HCT116 (cell line): Measurements from ENCODE around the gene TRAF2. TPM values are rescaled to one million over a fixed set of nuclear protein-coding genes. Genes with fewer than 3 reads are reported as not detected.

Experiments used
- ATAC-seq: fragments of 200-7000 bp; cut with Tn5 transposase; 2 replicates; pipeline ENCODE4 v1.9.1; 2020; ENCODE audit warnings: mild to moderate bottlenecking, moderate library complexity
- BruUV-seq: library from RNA; stranded (reverse); fragments of 400-500 nt; replicated peaks from 2 replicates; lab custom pipeline; 2021; lab: Mats Ljungman, UMichigan
- CTCF ChIA-PET: fragments of 300-600 bp; sonication (Branson Sonifier 250); formaldehyde crosslinking; loops from one replicate; lab custom pipeline; 2021; ENCODE audit warnings: antibody characterized with exemption; lab: Charles Lee
- POLR2A ChIA-PET: fragments of 300-600, 350-600 bp; sonication (Branson Sonifier 250); formaldehyde crosslinking; loops from one replicate; lab custom pipeline; 2021; ENCODE audit warnings: antibody characterized with exemption; lab: Charles Lee
- RAD21 ChIA-PET, 2 experiments: fragments of 300-600 bp; sonication (Branson Sonifier 250); formaldehyde crosslinking; loops; one replicate each; lab custom pipeline; 2023; ENCODE audit warnings: low total read pairs in 2 of 2; ENCODE audit not compliant: uncharacterized antibody in 2 of 2, unreplicated experiment in 2 of 2, low non-redundant PET in 1 of 2; lab: Charles Lee
- DNase-seq: peaks from one replicate; pipeline ENCODE4 v3.0.0-alpha.2; 2010; ENCODE audit warnings: low read depth, low spot score
- H2AFZ ChIP-seq: fragments of 200-600 bp; shearing (Covaris generic), sonication (generic); 2 replicates; pipeline ENCODE4 v1.6.1; 2017; ENCODE audit warnings: low read depth, mixed run types, mixed read lengths, antibody characterized with exemption, low read length; ENCODE audit not compliant: poor library complexity, severe bottlenecking
- H3K27ac ChIP-seq: 2 replicates; pipeline ENCODE4 v1.5.1; 2012; ENCODE audit warnings: low read depth, low read length
- H3K27me3 ChIP-seq: fragments of 200-600 bp; sonication (generic); 2 replicates; pipeline ENCODE4 v1.6.1; 2016; ENCODE audit warnings: mixed run types, low read length, mixed read lengths; ENCODE audit not compliant: insufficient read depth
- H3K36me3 ChIP-seq, 2 experiments: fragments of 200-500 bp in 1 of 2; fragments of 200-600 bp in 1 of 2; sonication (Bioruptor generic) in 1 of 2; sonication (generic) in 1 of 2; 2 replicates each; pipeline versions ENCODE4 v1.5.1 to v1.6.1; 2014 to 2016; ENCODE audit warnings: low read length in 2 of 2, inconsistent platforms in 1 of 2, mixed read lengths in 1 of 2, mixed run types in 1 of 2; ENCODE audit not compliant: insufficient read depth in 2 of 2, control insufficient read depth in 1 of 2
- H3K4me1 ChIP-seq, 2 experiments: fragments of 200-600 bp in 1 of 2; sonication (generic) in 1 of 2; 2 replicates each; pipeline versions ENCODE4 v1.5.1 to v1.6.1; 2012 to 2017; ENCODE audit warnings: low read length in 2 of 2, inconsistent platforms in 1 of 2, mild to moderate bottlenecking in 1 of 2, mixed read lengths in 1 of 2, mixed run types in 1 of 2, moderate library complexity in 1 of 2; ENCODE audit not compliant: insufficient read depth in 2 of 2, control insufficient read depth in 1 of 2
- H3K4me2 ChIP-seq: fragments of 200-600 bp; sonication (generic); 2 replicates; pipeline ENCODE4 v1.6.1; 2017; ENCODE audit warnings: mixed run types, low read length, mixed read lengths
- H3K4me3 ChIP-seq, 2 experiments: fragments of 200-600 bp in 1 of 2; sonication (generic) in 1 of 2; replicated peaks in 1 of 2; 2 replicates each; pipeline ENCODE4 v1.5.1; 2011 to 2016; ENCODE audit warnings: low read length in 2 of 2, control low read depth in 1 of 2, low read depth in 1 of 2, mild to moderate bottlenecking in 1 of 2, mixed read lengths in 1 of 2, mixed run types in 1 of 2
- H3K79me2 ChIP-seq: fragments of 200-600 bp; sonication (generic); 2 replicates; pipeline ENCODE4 v1.6.1; 2017; ENCODE audit warnings: mild to moderate bottlenecking, mixed run types, low read length, moderate library complexity, mixed read lengths; ENCODE audit not compliant: insufficient read depth
- H3K9ac ChIP-seq: fragments of 200-600 bp; sonication (generic); 2 replicates; pipeline ENCODE4 v1.6.1; 2016; ENCODE audit warnings: low read length, mixed read lengths
- H3K9me2 ChIP-seq: fragments of 200-600 bp; sonication (generic), shearing (Covaris generic); 2 replicates; pipeline ENCODE4 v1.6.1; 2017; ENCODE audit warnings: mixed run types, mild to moderate bottlenecking, moderate library complexity; ENCODE audit not compliant: insufficient read depth
- H3K9me3 ChIP-seq, 2 experiments: fragments of 200-500 bp in 1 of 2; fragments of 200-600 bp in 1 of 2; sonication (Bioruptor generic) in 1 of 2; sonication (generic) in 1 of 2; 2 replicates each; pipeline ENCODE4 v1.6.1; 2014 to 2017; ENCODE audit warnings: low read length in 2 of 2, mixed read lengths in 2 of 2, inconsistent platforms in 1 of 2, low read depth in 1 of 2, mild to moderate bottlenecking in 1 of 2, mixed run types in 1 of 2, moderate library complexity in 1 of 2; ENCODE audit not compliant: control insufficient read depth in 1 of 2, insufficient read depth in 1 of 2
- H4K20me1 ChIP-seq: fragments of 200-600 bp; sonication (generic), shearing (Covaris generic); 2 replicates; pipeline ENCODE4 v1.6.1; 2017; ENCODE audit warnings: mixed run types, mild to moderate bottlenecking, moderate library complexity; ENCODE audit not compliant: insufficient read depth
- CBX3 ChIP-seq: IDR thresholded peaks from 2 replicates; pipeline ENCODE4 v1.6.1; 2012; ENCODE audit warnings: low read depth
- CEBPB ChIP-seq: IDR thresholded peaks from 2 replicates; pipeline ENCODE4 v1.6.1; 2012; ENCODE audit warnings: low read depth
- CTCF ChIP-seq, 3 experiments: fragments of 200-600 bp in 1 of 3; sonication (generic) in 1 of 3; IDR thresholded peaks in 2 of 3; conservative IDR thresholded peaks in 1 of 3; 2 replicates each; pipeline ENCODE4 v1.5.1; 2012 to 2017; ENCODE audit warnings: low read depth in 2 of 3, low read length in 2 of 3, antibody characterized with exemption in 1 of 3, borderline replicate concordance in 1 of 3, control low read depth in 1 of 3, mild to moderate bottlenecking in 1 of 3, mixed read lengths in 1 of 3, mixed run types in 1 of 3, moderate library complexity in 1 of 3; ENCODE audit not compliant: insufficient read depth in 1 of 3
- EGR1 ChIP-seq: IDR thresholded peaks from 2 replicates; pipeline ENCODE4 v1.6.1; 2012; ENCODE audit warnings: low read depth
- ELF1 ChIP-seq: IDR thresholded peaks from 2 replicates; pipeline ENCODE4 v1.6.1; 2012; ENCODE audit warnings: low read depth, borderline replicate concordance
- EZH2 ChIP-seq: fragments of 200-600 bp; sonication (generic); IDR thresholded peaks from 2 replicates; pipeline ENCODE4 v1.6.1; 2017; ENCODE audit warnings: antibody characterized with exemption, mixed run types
- MAX ChIP-seq: IDR thresholded peaks from 2 replicates; pipeline ENCODE4 v1.6.1; 2012
- POLR2AphosphoS5 ChIP-seq: IDR thresholded peaks from 2 replicates; pipeline ENCODE4 v1.6.1; 2011; ENCODE audit warnings: mild to moderate bottlenecking, low read depth, low read length, moderate library complexity
- RAD21 ChIP-seq: IDR thresholded peaks from 2 replicates; pipeline ENCODE4 v1.6.1; 2012; ENCODE audit warnings: low read depth, mild to moderate bottlenecking
- SIN3A ChIP-seq: IDR thresholded peaks from 2 replicates; pipeline ENCODE4 v1.6.1; 2012; ENCODE audit warnings: low read depth
- SP1 ChIP-seq: IDR thresholded peaks from 2 replicates; pipeline ENCODE4 v1.6.1; 2012; ENCODE audit warnings: low read depth
- SRF ChIP-seq: IDR thresholded peaks from 2 replicates; pipeline ENCODE4 v1.6.1; 2012; ENCODE audit warnings: low read depth
- TCF7L2 ChIP-seq: IDR thresholded peaks from 2 replicates; pipeline ENCODE4 v1.7.0; 2011; ENCODE audit warnings: borderline replicate concordance, inconsistent platforms; ENCODE audit not compliant: insufficient read depth, insufficient read length; ENCODE audit errors: extremely low read depth
- YY1 ChIP-seq: IDR thresholded peaks from 2 replicates; pipeline ENCODE4 v1.6.1; 2011; ENCODE audit warnings: low read length, low read depth, moderate library complexity, mild to moderate bottlenecking; ENCODE audit not compliant: insufficient replicate concordance; ENCODE audit errors: extremely low read depth
- intact Hi-C: fragments of 100-400 bp; cut with micrococcal nuclease; formaldehyde crosslinking; loops from 2 replicates; pipeline ENCODE4 v1.10.0; 2022
- total RNA-seq: library from RNA; stranded (reverse); gene quantifications from one replicate; pipeline ENCODE4 v1.2.1, GENCODE V29; 2021; ENCODE audit not compliant: unreplicated experiment

Gene TRAF2
- total RNA-seq, 1 experiment from 2014 or later: 28.4 TPM

GRCh38 chr9:136960212-136960937 lies 74.1 kb downstream of the TRAF2 start:
- Histone ChIP-seq H3K4me3 (no peak overlapping the region), H3K4me2 (no peak overlapping the region), H3K79me2 (no peaks in the 10 kb centered on the region), H3K27me3 (no peaks in the 10 kb centered on the region), H3K27ac (no peak overlapping the region), H3K36me3 (no peaks in the 10 kb centered on the region), H4K20me1 (no peaks in the 10 kb centered on the region), H2AFZ (no peak overlapping the region), H3K9me3 (no peaks in the 10 kb centered on the region), H3K9ac (no peak overlapping the region), H3K9me2 (no peaks in the 10 kb centered on the region), H3K4me1 (peaks cover 11 to 22% of the 10 kb centered on the region in 2 experiments)
- intact Hi-C loops: no loop called here
- DNase-seq (no peak), ATAC-seq (no peak)
- POLR2A ChIA-PET: no interaction called here
- TF ChIP-seq EZH2: no peak
- no peak for TF ChIP-seq RAD21
- no peak for TF ChIP-seq ELF1
- TF ChIP-seq SP1: no peak
- TF ChIP-seq MAX: no peak
- TF ChIP-seq TCF7L2: no peak
- no peak for TF ChIP-seq SIN3A
- no peak for TF ChIP-seq POLR2AphosphoS5
- TF ChIP-seq EGR1: no peak
- no peak for TF ChIP-seq CBX3
- TF ChIP-seq YY1: no peak
- TF ChIP-seq CEBPB: no peak
- TF ChIP-seq CTCF (IDR thresholded peaks at IDR 0.05 in 2 of 3, conservative IDR thresholded peaks at IDR 0.05 in 1 of 3; ENCODE audit: borderline replicate concordance in 1 of 3, insufficient read depth in 1 of 3, low read depth in 2 of 3, low read length in 2 of 3): no peak
- TF ChIP-seq SRF: no peak
- RAD21 ChIA-PET: no interaction called here
- CTCF ChIA-PET: interaction anchor here (0.6 kb wide), 1 partner anchor 14 kb away, joined by 3 read pairs; no protein-coding TSS in a partner anchor
- BruUV-seq: no TSS peak
